Thoracic aorta (tissue), 2 donors: ENCODE results near the gene CPB2. TPM values are rescaled to one million over a fixed set of nuclear protein-coding genes. Genes with fewer than 3 reads are reported as not detected.

Experiments used
- ATAC-seq: fragments of 150-250 bp; one replicate; pipeline ENCODE4 v1.8.0; 2017; ENCODE audit warnings: low read depth; ENCODE audit not compliant: insufficient number of reproducible peaks, low FRiP score
- DNase-seq: peaks from one replicate; pipeline ENCODE4 v3.0.0-alpha.2; 2020; ENCODE audit warnings: low spot score
- H3K27ac ChIP-seq, 2 donors: fragments of 200-600 bp; sonication (generic); 1 replicate in 1 of 2; 2 replicates in 1 of 2; pipeline ENCODE4 v1.5.1; 2016; ENCODE audit warnings: mild to moderate bottlenecking in 2 of 2, moderate library complexity in 2 of 2
- H3K27me3 ChIP-seq: fragments of 200-600 bp; sonication (generic); replicated peaks from 2 replicates; pipeline ENCODE4 v1.6.0; 2016; ENCODE audit warnings: mild to moderate bottlenecking; ENCODE audit not compliant: insufficient read depth
- H3K36me3 ChIP-seq: fragments of 200-600 bp; sonication (generic); one replicate; pipeline ENCODE4 v1.5.1; 2016
- H3K4me1 ChIP-seq, 2 donors: fragments of 200-600 bp; sonication (generic); 1 replicate in 1 of 2; 2 replicates in 1 of 2; pipeline versions ENCODE4 v1.5.1 to v1.6.0; 2016; ENCODE audit warnings: low read depth in 2 of 2, mild to moderate bottlenecking in 1 of 2; ENCODE audit not compliant: control insufficient read depth in 1 of 2
- H3K4me3 ChIP-seq: fragments of 200-600 bp; sonication (generic); 2 replicates; pipeline ENCODE4 v1.5.1; 2016; ENCODE audit warnings: mild to moderate bottlenecking
- H3K9me3 ChIP-seq: fragments of 200-600 bp; sonication (generic); 2 replicates; pipeline ENCODE4 v1.5.1; 2016
- total RNA-seq, 2 donors: library from RNA; depleted of rRNA; stranded (reverse); fragments of >200 nt; gene quantifications; one replicate each; pipeline versions ENCODE4 v1.1.0 to v1.2.3, GENCODE V29; 2016
- TF ChIP-seq, protein P1 (sequence below): fragments of 200-600 bp; sonication (generic); IDR thresholded peaks from one replicate; pipeline ENCODE4 v1.5.1; 2019; ENCODE audit warnings: antibody characterized with exemption

The CPB2 gene
- total RNA-seq, 2 donors from 2014 or later, result not detected

DNA sequence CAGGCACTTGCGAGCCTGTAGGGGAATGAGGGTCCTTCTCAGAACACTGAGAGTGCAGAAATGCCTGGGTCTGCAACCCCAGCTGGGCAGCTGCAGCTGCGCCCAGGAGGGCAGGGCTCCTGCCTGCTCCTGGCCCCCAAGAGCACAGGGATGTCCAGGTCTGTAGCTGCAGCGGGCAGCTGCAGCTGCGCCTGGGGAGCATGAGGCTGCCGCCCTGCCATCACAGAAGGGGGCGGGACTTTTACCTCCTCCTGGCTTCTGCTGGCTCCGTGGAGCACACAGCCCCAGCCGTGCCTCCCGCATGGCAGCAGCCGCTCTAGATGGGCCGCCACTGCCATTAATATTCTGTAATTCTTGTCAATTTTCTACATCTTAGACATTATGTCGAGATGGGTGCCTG is 17.8 kb downstream of the CPB2 start:
- TF ChIP-seq, protein P1, sequence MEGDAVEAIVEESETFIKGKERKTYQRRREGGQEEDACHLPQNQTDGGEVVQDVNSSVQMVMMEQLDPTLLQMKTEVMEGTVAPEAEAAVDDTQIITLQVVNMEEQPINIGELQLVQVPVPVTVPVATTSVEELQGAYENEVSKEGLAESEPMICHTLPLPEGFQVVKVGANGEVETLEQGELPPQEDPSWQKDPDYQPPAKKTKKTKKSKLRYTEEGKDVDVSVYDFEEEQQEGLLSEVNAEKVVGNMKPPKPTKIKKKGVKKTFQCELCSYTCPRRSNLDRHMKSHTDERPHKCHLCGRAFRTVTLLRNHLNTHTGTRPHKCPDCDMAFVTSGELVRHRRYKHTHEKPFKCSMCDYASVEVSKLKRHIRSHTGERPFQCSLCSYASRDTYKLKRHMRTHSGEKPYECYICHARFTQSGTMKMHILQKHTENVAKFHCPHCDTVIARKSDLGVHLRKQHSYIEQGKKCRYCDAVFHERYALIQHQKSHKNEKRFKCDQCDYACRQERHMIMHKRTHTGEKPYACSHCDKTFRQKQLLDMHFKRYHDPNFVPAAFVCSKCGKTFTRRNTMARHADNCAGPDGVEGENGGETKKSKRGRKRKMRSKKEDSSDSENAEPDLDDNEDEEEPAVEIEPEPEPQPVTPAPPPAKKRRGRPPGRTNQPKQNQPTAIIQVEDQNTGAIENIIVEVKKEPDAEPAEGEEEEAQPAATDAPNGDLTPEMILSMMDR, result no peak

DNA sequence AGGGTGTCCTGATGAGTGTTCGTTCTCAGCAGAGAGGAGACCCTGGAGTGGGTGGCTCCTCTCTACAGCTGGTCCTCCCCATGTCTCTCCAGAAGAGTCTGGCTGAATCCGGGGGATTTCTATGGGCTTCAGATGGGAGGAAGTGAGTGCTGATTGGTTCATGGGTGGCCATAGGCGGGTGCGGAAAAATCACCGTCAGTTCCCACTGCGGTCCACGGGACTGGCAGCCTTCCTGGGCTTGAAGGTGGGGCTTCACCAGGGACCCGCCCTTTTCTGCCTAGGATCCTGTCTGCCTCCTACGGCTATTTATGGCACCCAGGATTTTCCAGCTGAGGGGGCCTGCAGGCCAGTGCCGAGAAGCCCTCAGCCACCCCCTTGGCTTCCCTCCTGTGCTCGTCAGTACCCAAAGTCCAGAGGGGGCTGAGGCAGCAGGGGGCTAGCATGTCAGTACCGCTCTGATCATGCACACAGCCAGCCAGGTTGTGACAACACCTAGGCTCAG is 18.4 kb downstream of the CPB2 start:
- DNase-seq, result no peak
- Histone ChIP-seq H3K36me3 (no peaks in the 10 kb centered on the region), H3K4me3 (no peak overlapping the region), H3K9me3 (no peaks in the 10 kb centered on the region), H3K27ac (no peak overlapping the region), H3K4me1 (no peaks in the 10 kb centered on the region), H3K27me3 (no peaks in the 10 kb centered on the region)
- no peak for ATAC-seq
- TF ChIP-seq, protein P1, result no peak

More for the DNA sequence above, 17.8 kb downstream of the CPB2 start:
- H3K4me3 ChIP-seq, result no peak overlapping the region
- H3K36me3 ChIP-seq, result no peaks in the 10 kb centered on the region
- DNase-seq (no peak), ATAC-seq (no peak)
- no peak overlapping the region for H3K27ac ChIP-seq
- no peaks in the 10 kb centered on the region for H3K9me3 ChIP-seq
- no peaks in the 10 kb centered on the region for H3K27me3 ChIP-seq
- H3K4me1 ChIP-seq, result no peaks in the 10 kb centered on the region

DNA sequence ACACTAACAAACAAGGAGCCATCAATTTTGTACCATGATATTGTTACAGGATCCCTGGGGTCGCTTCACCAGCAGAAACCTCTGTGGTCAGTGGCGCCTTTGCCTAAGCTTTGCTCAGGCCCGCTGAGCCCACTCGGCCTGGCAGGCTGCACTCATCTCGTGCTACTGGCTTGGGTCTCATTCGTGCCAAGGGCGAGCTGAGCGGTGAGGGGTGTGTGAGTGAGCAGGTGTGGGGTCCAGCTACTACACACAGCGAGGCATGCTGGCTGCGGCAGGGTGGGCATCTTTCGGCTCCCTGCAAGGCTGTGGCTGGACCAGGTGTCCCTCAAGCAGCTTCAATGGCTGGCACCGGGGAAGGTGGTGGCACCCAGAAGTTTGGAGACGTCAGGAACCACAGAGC is 19.1 kb downstream of the CPB2 start:
- Histone ChIP-seq H3K27ac (no peak overlapping the region), H3K36me3 (no peaks in the 10 kb centered on the region), H3K27me3 (no peaks in the 10 kb centered on the region), H3K4me1 (no peaks in the 10 kb centered on the region), H3K9me3 (no peaks in the 10 kb centered on the region), H3K4me3 (no peak overlapping the region)
- TF ChIP-seq, protein P1, result no peak
- no peak for DNase-seq
- ATAC-seq, result no peak

DNA sequence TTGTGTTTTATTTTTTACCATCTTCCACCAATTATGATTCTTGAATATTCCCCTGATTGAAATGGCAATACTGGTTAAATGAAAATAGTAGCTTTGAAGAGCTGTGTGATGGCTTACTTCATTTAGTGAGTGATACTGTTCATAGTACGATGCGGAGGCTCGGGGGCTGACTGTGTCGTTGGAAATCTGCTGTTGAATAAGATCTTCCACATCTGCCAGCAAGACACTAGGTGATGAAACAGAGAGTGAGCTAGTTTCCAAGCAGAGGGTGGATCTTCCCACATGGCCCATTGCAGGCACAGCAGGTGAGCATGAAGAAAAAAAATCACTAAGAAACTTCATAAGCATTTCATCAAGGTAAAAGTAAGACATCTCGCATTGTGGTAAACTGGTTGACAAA is 22.5 kb downstream of the CPB2 start:
- no peak for DNase-seq
- Histone ChIP-seq H3K4me1 (no peaks in the 10 kb centered on the region), H3K27ac (no peak overlapping the region), H3K36me3 (no peaks in the 10 kb centered on the region), H3K4me3 (no peak overlapping the region), H3K9me3 (no peaks in the 10 kb centered on the region), H3K27me3 (no peaks in the 10 kb centered on the region)
- no peak for ATAC-seq
- TF ChIP-seq, protein P1, result no peak

DNA sequence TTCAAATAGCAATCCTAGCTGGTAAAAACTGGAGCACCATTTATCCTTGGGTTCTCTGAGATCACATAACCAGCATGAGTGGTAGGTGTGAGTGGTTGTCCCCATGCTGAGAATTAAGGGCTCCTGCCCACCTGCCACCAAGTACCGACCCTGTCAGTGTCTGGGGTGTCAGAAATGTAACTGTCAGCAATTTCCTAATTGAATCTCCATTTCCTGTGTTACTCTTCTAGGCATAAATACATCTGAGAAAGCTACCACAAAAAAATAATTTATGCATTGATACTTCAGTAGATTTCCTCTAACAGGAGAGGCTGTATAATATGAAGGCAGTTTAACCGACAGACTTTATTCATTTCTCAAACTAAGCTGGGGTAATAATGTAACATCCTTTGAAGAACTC is 25.1 kb downstream of the CPB2 start:
- no peak for ATAC-seq

More for the DNA sequence above, 25.1 kb downstream of the CPB2 start:
- Histone ChIP-seq H3K27ac (no peak overlapping the region), H3K4me3 (no peak overlapping the region), H3K27me3 (no peaks in the 10 kb centered on the region), H3K9me3 (no peaks in the 10 kb centered on the region), H3K36me3 (no peaks in the 10 kb centered on the region), H3K4me1 (no peaks in the 10 kb centered on the region)
- TF ChIP-seq, protein P1, result no peak
- DNase-seq, result no peak
